HepG2 (cell line): ENCODE results near the gene ACSS2. TPM values are rescaled to one million over a fixed set of nuclear protein-coding genes. Genes with fewer than 3 reads are reported as not detected.

Experiments used
- ARID3A ChIP-seq: IDR thresholded peaks from 2 replicates; pipeline ENCODE4 v1.6.1; 2012; ENCODE audit warnings: low read depth, low read length, improper control_type of control experiment
- CCAR2 ChIP-seq: fragments of 200-400 bp; formaldehyde crosslinking; optimal IDR thresholded peaks from 2 replicates; pipeline ENCODE3; 2018; ENCODE audit warnings: low read depth, mild to moderate bottlenecking, low read length, moderate library complexity
- FOSL2 ChIP-seq: sonication (generic); formaldehyde crosslinking; IDR thresholded peaks from 2 replicates; pipeline ENCODE4 v1.4.0; 2020; ENCODE audit warnings: missing genetic modification reagents
- FOXA3 ChIP-seq: IDR thresholded peaks from 2 replicates; pipeline ENCODE4 v1.6.1; 2016; ENCODE audit warnings: missing genetic modification reagents, missing compliant biosample characterization
- FOXO1 ChIP-seq: sonication (generic); formaldehyde crosslinking; IDR thresholded peaks from 2 replicates; pipeline ENCODE4 v1.4.0; 2020; ENCODE audit warnings: missing genetic modification reagents
- FOXP1 ChIP-seq, 2 experiments: fragments of 450-650 bp in 1 of 2; IDR thresholded peaks; 2 replicates each; pipeline ENCODE4 v1.6.1; 2017 to 2018; ENCODE audit warnings: antibody characterized with exemption in 1 of 2
- GATAD2A ChIP-seq: IDR thresholded peaks from 2 replicates; pipeline ENCODE4 v1.6.1; 2016
- GMEB2 ChIP-seq: IDR thresholded peaks from 2 replicates; pipeline ENCODE4 v1.6.1; 2016; ENCODE audit warnings: missing biosample characterization, missing genetic modification reagents, low read depth
- MTA3 ChIP-seq: sonication (generic); formaldehyde crosslinking; IDR thresholded peaks from 2 replicates; pipeline ENCODE4 v1.4.0; 2020; ENCODE audit warnings: missing genetic modification reagents
- MZF1 ChIP-seq: sonication (generic); formaldehyde crosslinking; IDR thresholded peaks from 2 replicates; pipeline ENCODE4 v1.8.1; 2023; ENCODE audit warnings: mild to moderate bottlenecking, missing genetic modification reagents, borderline replicate concordance
- RFXAP ChIP-seq: sonication (generic); formaldehyde crosslinking; IDR thresholded peaks from 2 replicates; pipeline ENCODE4 v1.4.0; 2020; ENCODE audit warnings: missing genetic modification reagents, borderline replicate concordance
- SIN3A ChIP-seq: IDR thresholded peaks from 2 replicates; pipeline ENCODE4 v1.6.1; 2011; ENCODE audit warnings: low read depth, mild to moderate bottlenecking, control low read depth, low read length, borderline replicate concordance
- TFDP2 ChIP-seq: sonication (generic); formaldehyde crosslinking; IDR thresholded peaks from 2 replicates; pipeline ENCODE4 v1.4.0; 2020; ENCODE audit warnings: missing genetic modification reagents
- ZBTB38 ChIP-seq: sonication (generic); formaldehyde crosslinking; IDR thresholded peaks from 2 replicates; pipeline ENCODE4 v1.5.1; 2020; ENCODE audit warnings: mild to moderate bottlenecking, missing genetic modification reagents
- ZNF12 ChIP-seq: sonication (generic); formaldehyde crosslinking; IDR thresholded peaks from 2 replicates; pipeline ENCODE4 v1.5.0; 2020; ENCODE audit warnings: missing genetic modification reagents
- ZNF205 ChIP-seq: IDR thresholded peaks from 2 replicates; pipeline ENCODE4 v1.6.1; 2018; ENCODE audit warnings: missing biosample characterization, missing genetic modification reagents
- ZNF234 ChIP-seq: sonication (generic); formaldehyde crosslinking; conservative IDR thresholded peaks from 2 replicates; pipeline ENCODE4 v1.5.1; 2020; ENCODE audit warnings: mild to moderate bottlenecking, missing genetic modification reagents
- ZNF282 ChIP-seq: fragments of 450-650 bp; IDR thresholded peaks from 2 replicates; pipeline ENCODE4 v1.6.1; 2018; ENCODE audit not compliant: partially characterized antibody
- ZNF605 ChIP-seq: sonication (generic); formaldehyde crosslinking; IDR thresholded peaks from 2 replicates; pipeline ENCODE4 v1.8.0; 2022; ENCODE audit warnings: mild to moderate bottlenecking, missing genetic modification reagents
- polyA plus RNA-seq, 8 experiments: library from polyadenylated mRNA; depleted of rRNA in 3 of 8; stranded (reverse) in 7 of 8; unstranded in 1 of 8; fragments of >200 nt; fragmentation: Illumina TruSeq in 4 of 8; extraction: Trizol in 4 of 8; gene quantifications; 2 replicates each; pipeline versions ENCODE4 v1.2.1 to v1.2.3, GENCODE V29; 2011 to 2016; ENCODE audit warnings: low read depth in 4 of 8, missing spikeins in 1 of 8, mixed read lengths in 1 of 8; ENCODE audit not compliant: insufficient read depth in 1 of 8
- total RNA-seq, 5 experiments: library from RNA; depleted of rRNA; stranded (reverse); fragments of >200 nt; fragmentation: Illumina TruSeq; extraction: Trizol; gene quantifications; 2 replicates each; pipeline ENCODE4 v1.2.3, GENCODE V29; 2016; ENCODE audit warnings: low read depth in 1 of 5
- TF ChIP-seq, protein P1 (sequence below): sonication (generic); formaldehyde crosslinking; IDR thresholded peaks from 2 replicates; pipeline ENCODE4 v1.5.0; 2020; ENCODE audit warnings: missing genetic modification reagents
- TF ChIP-seq, protein P2 (sequence below): sonication (generic); formaldehyde crosslinking; IDR thresholded peaks from 2 replicates; pipeline ENCODE4 v1.4.0; 2020; ENCODE audit warnings: missing genetic modification reagents, mild to moderate bottlenecking, borderline replicate concordance

Gene ACSS2
- total and polyA plus RNA-seq, 2 of the 13 experiments (the other 11 are each of a cell fraction or from before 2014, with no cell fraction given): 72.8 to 89.7 TPM

DNA sequence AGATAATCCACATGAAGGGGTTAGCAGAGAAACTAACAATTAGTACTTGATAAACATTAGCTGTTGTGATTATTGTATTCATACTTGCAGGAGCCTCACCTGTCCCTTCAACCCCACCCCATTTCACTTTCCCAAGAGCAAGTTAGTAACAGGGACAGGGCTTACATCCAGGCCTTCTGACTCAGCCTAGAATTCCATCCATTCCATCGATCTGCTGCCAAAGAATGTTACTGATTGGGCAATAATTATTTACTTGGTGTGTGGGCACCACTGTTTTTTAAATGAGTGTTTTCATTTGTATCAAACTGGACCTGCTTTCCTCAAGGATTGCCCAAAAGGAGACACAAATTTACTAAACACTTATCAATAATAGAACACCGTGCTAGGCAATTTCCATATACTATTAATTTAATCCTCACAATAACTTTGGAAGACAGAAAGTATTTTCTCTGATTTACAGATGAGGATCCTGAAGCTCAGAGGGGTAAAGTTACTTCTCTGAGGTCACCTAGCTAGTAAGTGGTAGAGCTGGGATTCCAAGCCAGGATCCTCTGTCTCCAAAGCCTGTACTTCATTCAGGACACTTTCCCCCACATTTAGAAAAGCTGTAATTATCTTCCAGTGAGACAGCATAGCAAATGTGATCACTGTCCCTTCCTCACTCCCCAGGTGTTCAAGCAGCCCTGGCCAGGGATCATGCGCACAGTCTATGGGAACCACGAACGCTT, 46.4 kb downstream of the ACSS2 start (continued):
- TF ChIP-seq FOXP1 (IDR thresholded peaks at IDR 0.05) (peak; percentile 58; the same call in 1 of the 2 replicates), FOXP1 (CRISPR knock-in tag; IDR thresholded peaks at IDR 0.05) (peak; percentile 65), SIN3A (0 out of 2 replicates have a peak, but pooled peaks have one; percentile 16), ZNF234 (CRISPR knock-in tag) (no peak), CCAR2 (no peak), GATAD2A (CRISPR knock-in tag) (0 out of 2 replicates have a peak, but pooled peaks have one; percentile 43), FOXO1 (no peak), ZNF12 (CRISPR knock-in tag) (0 out of 2 replicates have a peak, but pooled peaks have one; percentile 27), ZBTB38 (CRISPR knock-in tag) (no peak), RFXAP (no peak), TFDP2 (CRISPR knock-in tag) (no peak), GMEB2 (CRISPR knock-in tag) (no peak), ARID3A (peak; percentile 69; the same call in 1 of the 2 replicates), MTA3 (CRISPR knock-in tag) (no peak), ZNF282 (no peak), FOXA3 (peak; percentile 54; the same call in 1 of the 2 replicates), MZF1 (CRISPR knock-in tag) (no peak), FOSL2 (CRISPR knock-in tag) (peak; percentile 91), ZNF605 (CRISPR knock-in tag) (0 out of 2 replicates have a peak, but pooled peaks have one; percentile 5), ZNF205 (CRISPR knock-in tag) (0 out of 2 replicates have a peak, but pooled peaks have one; percentile 13)
- TF ChIP-seq, protein P1, sequence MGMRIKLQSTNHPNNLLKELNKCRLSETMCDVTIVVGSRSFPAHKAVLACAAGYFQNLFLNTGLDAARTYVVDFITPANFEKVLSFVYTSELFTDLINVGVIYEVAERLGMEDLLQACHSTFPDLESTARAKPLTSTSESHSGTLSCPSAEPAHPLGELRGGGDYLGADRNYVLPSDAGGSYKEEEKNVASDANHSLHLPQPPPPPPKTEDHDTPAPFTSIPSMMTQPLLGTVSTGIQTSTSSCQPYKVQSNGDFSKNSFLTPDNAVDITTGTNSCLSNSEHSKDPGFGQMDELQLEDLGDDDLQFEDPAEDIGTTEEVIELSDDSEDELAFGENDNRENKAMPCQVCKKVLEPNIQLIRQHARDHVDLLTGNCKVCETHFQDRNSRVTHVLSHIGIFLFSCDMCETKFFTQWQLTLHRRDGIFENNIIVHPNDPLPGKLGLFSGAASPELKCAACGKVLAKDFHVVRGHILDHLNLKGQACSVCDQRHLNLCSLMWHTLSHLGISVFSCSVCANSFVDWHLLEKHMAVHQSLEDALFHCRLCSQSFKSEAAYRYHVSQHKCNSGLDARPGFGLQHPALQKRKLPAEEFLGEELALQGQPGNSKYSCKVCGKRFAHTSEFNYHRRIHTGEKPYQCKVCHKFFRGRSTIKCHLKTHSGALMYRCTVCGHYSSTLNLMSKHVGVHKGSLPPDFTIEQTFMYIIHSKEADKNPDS (CRISPR knock-in tag): 0 out of 2 replicates have a peak, but pooled peaks have one; percentile 35
- TF ChIP-seq, protein P2, sequence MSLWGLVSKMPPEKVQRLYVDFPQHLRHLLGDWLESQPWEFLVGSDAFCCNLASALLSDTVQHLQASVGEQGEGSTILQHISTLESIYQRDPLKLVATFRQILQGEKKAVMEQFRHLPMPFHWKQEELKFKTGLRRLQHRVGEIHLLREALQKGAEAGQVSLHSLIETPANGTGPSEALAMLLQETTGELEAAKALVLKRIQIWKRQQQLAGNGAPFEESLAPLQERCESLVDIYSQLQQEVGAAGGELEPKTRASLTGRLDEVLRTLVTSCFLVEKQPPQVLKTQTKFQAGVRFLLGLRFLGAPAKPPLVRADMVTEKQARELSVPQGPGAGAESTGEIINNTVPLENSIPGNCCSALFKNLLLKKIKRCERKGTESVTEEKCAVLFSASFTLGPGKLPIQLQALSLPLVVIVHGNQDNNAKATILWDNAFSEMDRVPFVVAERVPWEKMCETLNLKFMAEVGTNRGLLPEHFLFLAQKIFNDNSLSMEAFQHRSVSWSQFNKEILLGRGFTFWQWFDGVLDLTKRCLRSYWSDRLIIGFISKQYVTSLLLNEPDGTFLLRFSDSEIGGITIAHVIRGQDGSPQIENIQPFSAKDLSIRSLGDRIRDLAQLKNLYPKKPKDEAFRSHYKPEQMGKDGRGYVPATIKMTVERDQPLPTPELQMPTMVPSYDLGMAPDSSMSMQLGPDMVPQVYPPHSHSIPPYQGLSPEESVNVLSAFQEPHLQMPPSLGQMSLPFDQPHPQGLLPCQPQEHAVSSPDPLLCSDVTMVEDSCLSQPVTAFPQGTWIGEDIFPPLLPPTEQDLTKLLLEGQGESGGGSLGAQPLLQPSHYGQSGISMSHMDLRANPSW (CRISPR knock-in tag): no peak
